HG02798 (cell line): Measurements from ENCODE around the gene TBPL1.

Experiments
- ATAC-seq: cut with Tn5 transposase; IDR thresholded peaks from one replicate; pipeline ENCODE4 v1.9.1; 2021; ENCODE audit warnings: mild to moderate bottlenecking; ENCODE audit not compliant: unreplicated experiment, poor library complexity

TBPL1 gene

GRCh38 chr6:134000443-134000842, 47.4 kb downstream of the TBPL1 start:
- ATAC-seq = no peak

DNA sequence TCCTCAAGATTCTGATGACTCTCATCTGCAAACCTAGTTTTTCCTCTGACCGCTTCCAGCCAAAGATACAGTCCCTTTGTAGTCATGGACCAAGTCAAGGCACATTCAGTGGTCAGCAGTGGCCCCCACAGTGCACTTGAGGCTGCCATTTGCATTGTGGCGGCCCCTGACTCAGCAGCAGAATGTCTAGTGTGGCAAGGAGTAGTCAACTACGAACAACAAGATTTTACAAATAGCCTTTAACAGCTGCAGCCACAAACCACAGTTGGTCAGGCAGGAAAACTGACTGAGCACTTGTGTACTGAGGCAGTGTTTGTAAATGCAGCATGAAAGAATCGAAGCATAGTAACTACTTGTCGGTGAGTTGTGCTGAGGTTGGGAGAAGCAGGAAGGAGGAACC, 49.8 kb downstream of the TBPL1 start:
- ATAC-seq = peak; percentile 41

DNA sequence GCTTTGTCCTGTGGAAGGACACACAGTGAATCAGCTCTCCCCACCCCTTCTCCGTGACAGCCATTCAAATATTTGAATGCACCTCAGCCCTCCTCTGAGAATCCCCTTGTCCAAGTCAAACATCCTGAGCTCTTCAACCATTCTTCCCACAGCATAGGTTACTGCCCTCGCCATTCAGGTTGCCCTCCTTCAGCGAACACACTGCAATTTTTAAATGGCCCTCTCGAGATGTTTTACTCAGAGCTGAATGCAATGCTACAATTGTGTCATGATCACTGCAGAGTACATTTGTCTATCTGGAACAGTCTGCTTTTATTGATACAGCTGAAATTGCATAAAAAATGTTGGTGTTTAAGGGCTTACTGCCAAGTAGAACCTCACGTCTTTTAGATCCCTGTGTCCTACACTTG, 50.5 kb downstream of the TBPL1 start:
- no peak for ATAC-seq

DNA sequence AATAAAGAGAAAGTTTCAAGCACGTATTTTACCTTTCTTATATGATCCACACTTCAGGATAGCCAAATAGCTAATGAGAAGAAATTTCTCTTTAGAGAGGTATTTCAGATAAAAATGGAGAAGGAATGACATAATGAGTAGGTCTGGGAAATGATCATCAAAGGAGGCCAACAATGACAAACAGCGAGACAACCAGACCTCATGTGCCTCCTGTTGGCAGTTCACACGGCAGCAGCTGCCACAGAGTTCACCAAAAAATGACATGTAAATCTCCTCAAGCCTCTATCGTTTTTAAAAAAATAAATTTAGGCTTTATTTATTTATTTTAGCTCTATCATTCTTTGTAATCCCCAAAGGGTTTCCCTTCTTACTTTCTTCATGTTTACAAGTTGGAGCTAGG, 51.7 kb downstream of the TBPL1 start:
- no peak for ATAC-seq

DNA sequence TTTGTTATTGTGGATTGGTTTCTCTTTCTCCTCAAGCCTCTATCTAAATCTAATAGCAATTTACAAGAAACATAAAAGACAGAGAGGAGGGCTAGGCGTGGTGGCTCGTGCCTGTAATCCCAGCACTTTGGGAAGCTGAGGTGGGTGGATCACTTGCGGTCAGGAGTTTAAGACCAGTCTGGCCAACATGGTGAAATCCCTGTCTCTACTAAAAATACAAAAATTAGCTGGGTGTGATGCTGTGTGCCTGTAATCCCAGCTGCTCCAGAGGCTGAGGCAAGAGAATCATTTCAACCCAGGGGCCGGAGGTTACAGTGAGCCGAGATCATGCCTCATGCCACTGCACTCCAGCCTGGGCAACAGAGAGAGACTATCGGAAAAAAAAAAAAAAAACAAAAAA, 52.8 kb downstream of the TBPL1 start:
- ATAC-seq = no peak

GRCh38 chr6:134007077-134007476, 54.1 kb downstream of the TBPL1 start:
- ATAC-seq = no peak

DNA sequence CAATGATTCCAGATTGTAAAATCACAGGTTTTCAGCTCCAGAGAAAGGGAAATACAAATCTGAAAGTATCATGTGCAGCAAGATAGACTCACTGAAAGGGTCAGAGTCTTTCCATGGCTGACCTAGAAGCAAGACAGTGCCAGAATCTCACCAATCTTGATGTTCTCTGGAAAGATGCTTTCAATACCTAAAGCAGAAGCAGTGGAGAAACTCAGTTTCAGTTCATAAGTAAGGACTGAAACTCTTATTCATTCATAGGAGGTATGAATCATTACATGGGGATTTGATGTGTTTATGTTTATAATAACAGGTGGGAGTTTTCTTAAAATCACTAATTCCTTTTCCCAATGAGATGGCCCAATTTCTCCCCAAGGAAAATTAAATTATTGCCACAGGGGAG, 56.9 kb downstream of the TBPL1 start:
- ATAC-seq = no peak

GRCh38 chr6:134010400-134010799, 57.4 kb downstream of the TBPL1 start:
- ATAC-seq = no peak

- ATAC-seq = no peak
These were observed 58.0 kb downstream of the TBPL1 start for GRCh38 chr6:134010974-134011373.

DNA sequence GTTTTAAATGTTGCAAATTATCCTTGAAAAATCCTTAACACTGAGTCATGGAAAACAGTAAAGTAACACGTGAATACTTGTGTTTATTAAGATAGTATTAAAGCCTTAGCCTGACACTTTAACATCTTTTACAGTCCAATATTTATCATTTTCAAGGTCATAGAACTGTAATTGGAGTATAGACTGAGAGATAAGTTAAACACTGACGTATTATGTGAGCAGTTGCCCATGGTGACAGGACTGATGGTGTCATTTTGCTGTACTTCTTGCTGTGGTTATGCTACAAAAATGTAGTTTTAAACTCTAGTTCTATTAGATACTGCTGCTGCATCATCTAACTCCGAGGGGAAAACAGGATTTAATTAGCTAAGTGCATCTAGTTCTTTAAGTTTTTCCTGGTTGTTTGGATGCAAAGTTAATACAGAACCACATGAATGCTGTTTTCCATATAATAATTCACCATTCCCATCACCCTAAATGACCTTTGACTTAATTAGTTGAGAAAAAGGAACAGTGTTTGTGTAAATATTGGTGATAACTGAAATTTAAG, 61.6 kb downstream of the TBPL1 start:
- no peak for ATAC-seq

GRCh38 chr6:134015719-134016557, 62.9 kb downstream of the TBPL1 start:
- no peak for ATAC-seq

DNA sequence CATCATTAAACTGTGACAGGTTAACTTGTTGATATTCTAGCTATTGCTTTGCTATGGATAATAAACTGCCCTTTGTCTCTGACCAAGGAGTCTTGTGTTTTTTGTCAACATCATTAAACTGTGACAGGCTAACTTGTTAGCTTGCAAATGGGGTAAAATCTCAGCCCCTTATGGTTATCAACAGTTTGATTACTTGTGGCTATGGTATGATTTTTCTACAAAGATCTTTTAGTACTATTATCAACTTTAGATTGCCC, 63.5 kb downstream of the TBPL1 start:
- ATAC-seq = no peak

DNA sequence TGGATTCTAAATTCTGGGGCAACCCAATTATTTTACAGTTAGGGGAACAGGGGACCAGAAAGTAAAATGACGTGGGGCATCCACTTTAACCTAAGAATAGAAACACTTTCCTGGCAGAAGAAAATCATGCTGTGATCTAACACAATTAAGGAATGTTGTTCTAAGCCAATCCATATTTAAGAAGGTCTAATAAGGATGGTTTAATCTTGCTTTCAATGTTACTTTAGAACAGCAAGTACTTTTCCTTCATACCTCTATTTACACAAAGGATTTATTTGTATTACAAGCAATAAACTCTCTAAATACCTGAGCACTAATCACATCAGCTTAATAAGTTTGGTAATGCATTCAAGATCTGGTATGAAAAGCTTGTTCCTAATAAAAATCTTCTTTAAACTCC, 67.0 kb downstream of the TBPL1 start:
- no peak for ATAC-seq

GRCh38 chr6:134020543-134020942, 67.5 kb downstream of the TBPL1 start:
- no peak for ATAC-seq

- no peak for ATAC-seq
These were observed 67.9 kb downstream of the TBPL1 start for GRCh38 chr6:134020968-134021367.

- no peak for ATAC-seq
These were observed 68.5 kb downstream of the TBPL1 start for GRCh38 chr6:134021396-134022122.

DNA sequence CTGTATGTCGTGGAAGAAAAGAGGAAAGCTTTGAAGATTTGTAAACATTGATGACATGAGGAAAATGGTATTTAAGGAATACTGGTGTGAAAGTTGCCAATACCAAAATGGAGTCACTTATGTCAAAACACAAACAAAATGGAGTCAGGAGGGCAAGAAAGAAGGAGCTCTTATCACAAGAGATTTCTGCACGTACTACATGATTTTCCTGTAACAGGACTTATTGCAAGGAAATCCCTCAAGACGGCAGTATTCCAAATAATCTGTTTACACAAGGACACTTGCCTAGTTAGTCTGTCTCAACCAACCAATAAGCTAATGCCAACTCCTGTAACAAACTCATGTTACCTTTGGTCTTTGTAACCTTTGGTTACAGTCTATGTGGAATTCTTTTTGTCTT, 69.6 kb downstream of the TBPL1 start:
- no peak for ATAC-seq

DNA sequence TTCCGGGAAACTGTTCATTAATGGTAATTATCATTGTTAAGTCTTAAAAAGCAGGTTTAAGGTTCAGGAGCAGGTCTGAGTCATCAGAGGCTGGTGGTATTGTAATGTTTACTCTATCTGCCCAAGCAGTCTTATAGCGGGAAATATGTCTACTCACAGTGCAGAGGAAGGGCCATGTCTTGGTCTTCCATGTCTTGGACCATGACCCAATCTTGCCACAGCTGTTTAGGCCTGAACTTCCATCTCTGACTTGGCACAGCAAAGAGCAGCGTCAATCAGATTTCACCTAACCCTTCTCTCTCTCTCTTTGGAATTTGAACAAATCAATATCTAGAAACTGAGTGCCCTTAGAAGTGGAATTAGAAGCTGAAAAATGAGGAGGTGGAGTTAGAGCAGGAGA, 73.6 kb downstream of the TBPL1 start:
- ATAC-seq = no peak

GRCh38 chr6:134028438-134028837, 75.4 kb downstream of the TBPL1 start:
- ATAC-seq = no peak

GRCh38 chr6:134029495-134030455, 76.8 kb downstream of the TBPL1 start:
- no peak for ATAC-seq
